Hepatocyte (in vitro differentiated cells): ENCODE results near the gene C2orf92. TPM values are rescaled to one million over a fixed set of nuclear protein-coding genes. Genes with fewer than 3 reads are reported as not detected.

Experiments
- DNase-seq: peaks from one replicate; pipeline ENCODE4 v3.0.0-alpha.2; 2016; ENCODE audit warnings: low spot score
- H2AFZ ChIP-seq: fragments of 200-600 bp; sonication (generic); 2 replicates; pipeline ENCODE4 v1.6.0; 2016; ENCODE audit warnings: antibody characterized with exemption, mild to moderate bottlenecking
- H3K27ac ChIP-seq: fragments of 200-600 bp; sonication (generic); 2 replicates; pipeline ENCODE4 v1.5.1; 2016; ENCODE audit warnings: mild to moderate bottlenecking
- H3K27me3 ChIP-seq: fragments of 200-600 bp; sonication (generic); 2 replicates; pipeline ENCODE4 v1.6.1; 2016
- H3K36me3 ChIP-seq: fragments of 200-600 bp; sonication (generic); replicated peaks from 2 replicates; pipeline ENCODE4 v1.5.1; 2016; ENCODE audit warnings: low read depth; ENCODE audit not compliant: insufficient read depth
- H3K4me1 ChIP-seq: fragments of 200-600 bp; sonication (generic); 2 replicates; pipeline ENCODE4 v1.5.1; 2016; ENCODE audit warnings: mild to moderate bottlenecking, moderate library complexity; ENCODE audit not compliant: insufficient read depth
- H3K4me2 ChIP-seq: fragments of 200-600 bp; sonication (generic); 2 replicates; pipeline ENCODE4 v1.6.0; 2016
- H3K4me3 ChIP-seq: fragments of 200-600 bp; sonication (generic); 2 replicates; pipeline ENCODE4 v1.5.1; 2016; ENCODE audit warnings: mild to moderate bottlenecking
- H3K79me2 ChIP-seq: fragments of 200-600 bp; sonication (generic); 2 replicates; pipeline ENCODE4 v1.6.0; 2017; ENCODE audit warnings: mild to moderate bottlenecking
- H3K9me2 ChIP-seq: fragments of 200-600 bp; sonication (generic); replicated peaks from 2 replicates; pipeline ENCODE4 v1.6.0; 2017; ENCODE audit warnings: mild to moderate bottlenecking; ENCODE audit not compliant: insufficient read depth
- H3K9me3 ChIP-seq: fragments of 200-600 bp; sonication (generic); 2 replicates; pipeline ENCODE4 v1.5.1; 2016; ENCODE audit warnings: low read depth, mild to moderate bottlenecking
- H4K20me1 ChIP-seq: fragments of 200-600 bp; sonication (generic); 2 replicates; pipeline ENCODE4 v1.6.0; 2016; ENCODE audit warnings: mild to moderate bottlenecking; ENCODE audit not compliant: insufficient read depth, poor library complexity, severe bottlenecking
- CTCF ChIP-seq: fragments of 200-600 bp; sonication (generic); IDR thresholded peaks from 2 replicates; pipeline ENCODE4 v1.5.1; 2016; ENCODE audit warnings: antibody characterized with exemption, mild to moderate bottlenecking; ENCODE audit not compliant: poor library complexity
- EZH2 ChIP-seq: fragments of 200-600 bp; sonication (generic); IDR thresholded peaks from 2 replicates; pipeline ENCODE4 v1.6.1; 2016; ENCODE audit warnings: antibody characterized with exemption, mild to moderate bottlenecking, borderline replicate concordance
- EZH2phosphoT487 ChIP-seq: fragments of 200-600 bp; sonication (generic); IDR thresholded peaks from one replicate; pipeline ENCODE4 v1.6.1; 2018; ENCODE audit warnings: antibody characterized with exemption, mild to moderate bottlenecking, low read depth, moderate library complexity; ENCODE audit not compliant: unreplicated experiment, severe bottlenecking
- WGBS: methylation state at CpG from one replicate; pipeline ENCODE4 v1.1.6; 2016; ENCODE audit warnings: low lambda C conversion rate; ENCODE audit errors: missing lambda C conversion rate; 5-methylcytosine and 5-hydroxymethylcytosine counted together
- polyA plus RNA-seq: library from polyadenylated mRNA; unstranded; fragments of >200 nt; fragmentation: Nextera tagmentation; extraction: Ambion mirVana; gene quantifications from 2 replicates; pipeline ENCODE4 v1.2.1, GENCODE V29; 2016
- total RNA-seq: library from RNA; depleted of rRNA; stranded (reverse); fragments of >200 nt; gene quantifications from 2 replicates; pipeline ENCODE4 v1.2.3, GENCODE V29; 2014

C2orf92 gene
- total and polyA plus RNA-seq, 2 experiments from 2014 or later = 2.1 to 4.5 TPM

DNA sequence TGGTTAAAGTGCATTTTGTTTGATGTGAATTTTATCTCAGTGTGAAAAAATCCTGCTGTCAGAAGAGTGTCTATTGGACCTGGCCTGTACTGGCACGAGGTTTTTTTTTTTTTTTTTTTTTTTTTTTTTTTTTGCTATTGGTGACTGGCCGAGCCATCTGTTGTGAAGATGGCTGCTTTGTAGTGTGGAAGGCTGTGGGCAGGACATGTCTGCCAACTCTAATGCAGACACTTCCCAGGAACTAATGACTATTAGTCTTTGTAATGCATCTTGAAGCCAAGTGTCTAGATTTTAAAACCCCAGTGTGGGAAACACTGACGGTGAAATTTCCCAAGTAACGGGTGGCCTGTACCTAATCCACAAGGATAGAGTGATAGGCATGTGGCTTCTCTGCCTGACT is 78.2 kb downstream of the C2orf92 start:
- Histone ChIP-seq H3K27me3 (no peaks in the 10 kb centered on the region), H3K4me1 (no peaks in the 10 kb centered on the region), H3K4me3 (no peak overlapping the region), H4K20me1 (no peaks in the 10 kb centered on the region), H3K4me2 (no peak overlapping the region), H3K36me3 (no peaks in the 10 kb centered on the region), H2AFZ (no peak overlapping the region), H3K9me2 (no peaks in the 10 kb centered on the region), H3K27ac (no peak overlapping the region), H3K9me3 (no peaks in the 10 kb centered on the region), H3K79me2 (no peaks in the 10 kb centered on the region)
- TF ChIP-seq EZH2phosphoT487 (no peak), CTCF (no peak), EZH2 (no peak)
- DNase-seq = no peak
- 74% methylated on average over 4 of the region's 4 CpGs for WGBS

DNA sequence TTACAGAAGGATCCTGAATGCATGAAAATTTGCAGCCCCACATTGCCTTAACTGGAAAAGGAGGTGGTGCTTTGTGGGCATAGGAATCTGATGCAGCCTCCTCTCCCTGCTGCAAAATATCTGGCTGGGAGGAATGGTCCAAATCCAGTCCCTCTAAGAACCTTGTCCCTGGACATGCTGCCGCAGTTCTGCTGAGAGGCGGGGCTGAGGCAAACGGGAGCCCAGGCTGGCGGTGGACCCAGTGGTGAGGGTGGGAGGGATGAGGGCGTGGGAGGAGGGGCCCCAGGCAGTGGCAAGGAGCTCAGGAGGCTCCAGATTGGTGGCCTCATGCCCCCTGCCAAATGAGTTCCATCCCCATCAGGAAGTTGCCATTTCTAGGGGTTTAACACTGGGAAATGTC is 80.1 kb downstream of the C2orf92 start:
- Histone ChIP-seq H2AFZ (no peak overlapping the region), H3K9me2 (no peaks in the 10 kb centered on the region), H3K4me1 (no peaks in the 10 kb centered on the region), H3K27ac (no peak overlapping the region), H3K9me3 (no peaks in the 10 kb centered on the region), H3K27me3 (no peaks in the 10 kb centered on the region), H4K20me1 (no peaks in the 10 kb centered on the region), H3K79me2 (no peaks in the 10 kb centered on the region), H3K4me3 (no peak overlapping the region), H3K4me2 (no peak overlapping the region), H3K36me3 (no peaks in the 10 kb centered on the region)
- 54% methylated on average over 5 of the region's 5 CpGs for WGBS
- TF ChIP-seq CTCF (no peak), EZH2 (no peak), EZH2phosphoT487 (no peak)
- DNase-seq = no peak

DNA sequence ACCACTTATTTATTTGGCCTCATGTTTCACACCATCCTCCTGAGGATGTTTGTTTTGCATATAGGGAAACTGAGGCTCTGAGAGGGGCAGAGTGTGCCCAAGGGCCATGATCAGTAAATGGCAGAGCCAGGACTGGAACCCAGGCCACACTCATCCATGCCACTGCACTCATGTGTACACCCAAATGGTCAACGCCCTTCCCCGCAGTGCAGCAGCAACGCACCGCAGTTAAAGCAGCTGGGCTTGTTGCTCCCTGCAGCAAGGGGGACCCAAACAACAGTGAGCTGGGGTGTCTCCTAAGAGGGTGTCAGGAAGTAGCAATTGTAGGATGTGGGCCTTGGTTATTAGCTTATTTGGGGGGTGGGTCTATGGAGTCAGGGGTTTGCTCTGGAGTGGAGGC is 80.5 kb downstream of the C2orf92 start:
- 99% methylated on average over 4 of the region's 4 CpGs for WGBS
- Histone ChIP-seq H3K4me3 (no peak overlapping the region), H3K9me2 (no peaks in the 10 kb centered on the region), H3K79me2 (no peaks in the 10 kb centered on the region), H3K9me3 (no peaks in the 10 kb centered on the region), H3K4me1 (no peaks in the 10 kb centered on the region), H4K20me1 (no peaks in the 10 kb centered on the region), H3K36me3 (no peaks in the 10 kb centered on the region), H3K27me3 (no peaks in the 10 kb centered on the region), H3K4me2 (no peak overlapping the region), H2AFZ (no peak overlapping the region), H3K27ac (no peak overlapping the region)
- DNase-seq = no peak
- TF ChIP-seq CTCF (no peak), EZH2 (no peak), EZH2phosphoT487 (no peak)

GRCh38 chr2:97751752-97752151 is 82.2 kb downstream of the C2orf92 start:
- no peak for DNase-seq
- TF ChIP-seq EZH2 (no peak), CTCF (no peak), EZH2phosphoT487 (no peak)
- no peaks in the 10 kb centered on the region for H3K36me3 ChIP-seq
- no peaks in the 10 kb centered on the region for H3K9me2 ChIP-seq
- H3K4me3 ChIP-seq = no peak overlapping the region
- H3K27ac ChIP-seq = no peak overlapping the region
- no peaks in the 10 kb centered on the region for H4K20me1 ChIP-seq
- no peaks in the 10 kb centered on the region for H3K4me1 ChIP-seq
- no peak overlapping the region for H2AFZ ChIP-seq
- H3K9me3 ChIP-seq = no peaks in the 10 kb centered on the region
- 62% methylated on average over 3 of the region's 3 CpGs for WGBS
- no peak overlapping the region for H3K4me2 ChIP-seq
- no peaks in the 10 kb centered on the region for H3K27me3 ChIP-seq
- no peaks in the 10 kb centered on the region for H3K79me2 ChIP-seq
